Heart left ventricle (tissue), 16 donors: ENCODE measurements around the gene PCSK4. TPM values are rescaled to one million over a fixed set of nuclear protein-coding genes. Genes with fewer than 3 reads are reported as not detected.

Source experiments
- ATAC-seq, 4 donors: fragments of 200-7000 bp; cut with Tn5 transposase; one replicate each; pipeline ENCODE4 v1.9.1; 2020 to 2022; ENCODE audit warnings: moderate library complexity in 4 of 4, mild to moderate bottlenecking in 3 of 4, moderate number of reproducible peaks in 1 of 4
- DNase-seq, 5 donors: peaks; one replicate each; pipeline ENCODE4 v3.0.0-alpha.2; 2020
- H3K27ac ChIP-seq, 12 donors: fragments of 200-600 bp; sonication (generic) in 4 of 12; one replicate each; pipeline versions ENCODE4 v1.5.0 to v1.8.0; 2016 to 2022; ENCODE audit warnings: mild to moderate bottlenecking in 2 of 12
- H3K27me3 ChIP-seq, 9 donors: fragments of 200-600 bp; sonication (generic) in 2 of 9; one replicate each; pipeline versions ENCODE4 v1.5.1 to v1.8.0; 2016 to 2022; ENCODE audit warnings: mild to moderate bottlenecking in 3 of 9
- H3K36me3 ChIP-seq, 9 donors: fragments of 200-600 bp; sonication (generic) in 2 of 9; one replicate each; pipeline versions ENCODE4 v1.5.0 to v1.8.0; 2018 to 2022; ENCODE audit warnings: mild to moderate bottlenecking in 2 of 9
- H3K4me1 ChIP-seq, 12 donors: fragments of 200-600 bp; sonication (generic) in 4 of 12; one replicate each; pipeline versions ENCODE4 v1.5.0 to v1.8.0; 2016 to 2022; ENCODE audit warnings: mild to moderate bottlenecking in 3 of 12
- H3K4me3 ChIP-seq, 12 donors: fragments of 200-600 bp; sonication (generic) in 4 of 12; one replicate each; pipeline versions ENCODE4 v1.5.0 to v1.8.0; 2017 to 2022; ENCODE audit warnings: mild to moderate bottlenecking in 9 of 12, moderate library complexity in 4 of 12
- H3K9me3 ChIP-seq, 12 donors: fragments of 200-600 bp; sonication (generic) in 4 of 12; one replicate each; pipeline versions ENCODE4 v1.5.0 to v1.8.0; 2016 to 2022; ENCODE audit warnings: mild to moderate bottlenecking in 1 of 12
- CTCF ChIP-seq, 12 donors: fragments of 200-600 bp; sonication (generic) in 4 of 12; IDR thresholded peaks; one replicate each; pipeline versions ENCODE4 v1.5.0 to v1.8.0; 2018 to 2022; ENCODE audit warnings: antibody characterized with exemption in 12 of 12, mild to moderate bottlenecking in 5 of 12
- POLR2A ChIP-seq, 2 donors: fragments of 450-650 bp; IDR thresholded peaks; one replicate each; pipeline ENCODE4 v1.6.1; 2017; ENCODE audit warnings: antibody characterized with exemption in 2 of 2, mild to moderate bottlenecking in 2 of 2, moderate library complexity in 2 of 2
- WGBS, 4 donors: extraction: QIAGEN DNeasy Blood & Tissue Kit in 2 of 4; methylation state at CpG; one replicate each; pipeline versions ENCODE4 v1.1.5 to v1.1.7; 2013 to 2018; 5-methylcytosine and 5-hydroxymethylcytosine counted together
- intact Hi-C, 10 donors: fragments of 100-400 bp; cut with DNase I; formaldehyde crosslinking; loops; one replicate each; pipeline versions ENCODE4 v1.11.1 to v1.14.2; 2022
- polyA plus RNA-seq, 2 donors: library from polyadenylated mRNA; stranded (reverse); fragments of 200-250 nt; gene quantifications; one replicate each; pipeline ENCODE4 v1.2.3, GENCODE V29; 2013
- total RNA-seq, 9 donors: library from RNA; depleted of rRNA in 2 of 9; stranded (reverse); fragments of >200 nt in 2 of 9; fragmentation: NEBNext Ultra II Directional in 3 of 9; extraction: Animal tissue kit (Norgen Biotek cat#: 25700) in 3 of 9; gene quantifications; one replicate each; pipeline versions ENCODE4 v1.1.0 to v1.2.4, GENCODE V29; 2016 to 2023
- donor health status: ischemic (EF 13 %, LVEDD 7.1; RV severe dilation, severe dysfunction).
- donor health status: healthy with polysubstance abuse.
- donor health status: DM: no; HTN: yes; CAD: no.
- donor health status: DM: no; HTN: no; CAD: no.
- donor health status: ischemic (EF 25% LVEDD 6.9; RV normal size, moderate dysfunction).
- donor health status: ischemic (EF 25% LVEDD 5.7; RV mildly dilated, moderate dysfunction).
- donor health status: healthy.
- donor health status: DM: yes; HTN: yes; CAD: no.
- donor health status: ischemic (EF 35%, LVEDD 5.7; RV mildly dilated, moderate dysfunction).
- donor health status: nonischemic (EF 11% LVEDD 7.7; RV severe dilation, severe dysfunction).
- donor health status: DM: yes; HTN: yes; CAD: no.
- donor health status: PGD.
- donor health status: ischemic (EF 29% LVEDD 5.4; RV normal size, mild dysfunction).
- donor health status: nonischemic (EF 23%, LVEDD 6.1; RV moderate dilation, normal function).

The PCSK4 gene
- total and polyA plus RNA-seq, 11 donors: 0.31 to 1.9 (median 1.2) TPM

- WGBS, 4 donors: 27 to 47% (median 38%) methylated on average over 16 to 24 of the region's 24 CpGs
- H3K27me3 ChIP-seq: peaks cover 26 to 69% (median 50%) of the 10 kb centered on the region in 9 donors
- H3K4me3 ChIP-seq: peak overlapping the region in 4 of 12 donors; percentile 57 to 66 (median 64)
- no peak for ATAC-seq
- DNase-seq: peak in 1 of 5 donors; percentile 20
- peaks cover 0 to 22% (median 0%) of the 10 kb centered on the region in 9 donors for H3K36me3 ChIP-seq
- intact Hi-C loops: no loop called here
- TF ChIP-seq POLR2A (IDR thresholded peaks at IDR 0.05) (no peak), CTCF (IDR thresholded peaks at IDR 0.05) (peak in 1 of 12 donors; percentile 17)
- peaks cover 20 to 76% (median 47%) of the 10 kb centered on the region in 12 donors for H3K4me1 ChIP-seq
- no peak overlapping the region for H3K27ac ChIP-seq
- no peaks in the 10 kb centered on the region for H3K9me3 ChIP-seq
Observed at GRCh38 chr19:1471515-1472160, 18.5 kb downstream of the PCSK4 start.

GRCh38 chr19:1471010-1471514 lies 19.1 kb downstream of the PCSK4 start:
- ATAC-seq (peak in 1 of 4 donors; percentile 3), DNase-seq (peak in 1 of 5 donors; percentile 19)
- Histone ChIP-seq H3K4me3 (peak overlapping the region; percentile 27 to 66 (median 56)), H3K9me3 (no peaks in the 10 kb centered on the region), H3K36me3 (peaks cover 0 to 17% (median 0%) of the 10 kb centered on the region in 9 donors), H3K27ac (no peak overlapping the region), H3K4me1 (peaks cover 20 to 82% (median 53%) of the 10 kb centered on the region in 12 donors), H3K27me3 (peaks cover 31 to 74% (median 55%) of the 10 kb centered on the region in 9 donors)
- 3 to 31% (median 7%) methylated on average over 9 to 28 of the region's 28 CpGs for WGBS, 4 donors
- TF ChIP-seq POLR2A (IDR thresholded peaks at IDR 0.05) (no peak), CTCF (IDR thresholded peaks at IDR 0.05) (no peak)
- intact Hi-C loops: no loop called here

GRCh38 chr19:1470305-1471009 lies 19.7 kb downstream of the PCSK4 start:
- ATAC-seq: peak in 3 of 4 donors; percentile 33 to 47 (median 41)
- intact Hi-C loops: no loop called here
- Histone ChIP-seq H3K4me1 (peaks cover 20 to 88% (median 59%) of the 10 kb centered on the region in 12 donors), H3K36me3 (peaks cover 0 to 11% (median 0%) of the 10 kb centered on the region in 9 donors), H3K4me3 (peak overlapping the region; percentile 27 to 66 (median 56)), H3K27me3 (peaks cover 31 to 80% (median 57%) of the 10 kb centered on the region in 9 donors), H3K27ac (peak overlapping the region in 2 of 12 donors; percentile 9 to 34), H3K9me3 (no peaks in the 10 kb centered on the region)
- TF ChIP-seq CTCF (IDR thresholded peaks at IDR 0.05): no peak
- TF ChIP-seq POLR2A (IDR thresholded peaks at IDR 0.05): no peak
- DNase-seq: peak in 3 of 5 donors; percentile 54 to 64 (median 59)
- WGBS, 4 donors: 0 to 1% (median 1%) methylated on average over 3 to 67 of the region's 67 CpGs

GRCh38 chr19:1470055-1470304 lies 20.2 kb downstream of the PCSK4 start:
- DNase-seq: peak in 1 of 5 donors; percentile 30
- Histone ChIP-seq H3K36me3 (peaks cover 0 to 6% (median 0%) of the 10 kb centered on the region in 9 donors), H3K27ac (peak overlapping the region in 1 of 12 donors; percentile 34), H3K9me3 (no peaks in the 10 kb centered on the region), H3K4me3 (peak overlapping the region; percentile 27 to 66 (median 56)), H3K4me1 (peaks cover 20 to 93% (median 63%) of the 10 kb centered on the region in 12 donors), H3K27me3 (peaks cover 31 to 85% (median 57%) of the 10 kb centered on the region in 9 donors)
- ATAC-seq: peak in 2 of 4 donors; percentile 1 to 18
- TF ChIP-seq POLR2A (IDR thresholded peaks at IDR 0.05) (no peak), CTCF (IDR thresholded peaks at IDR 0.05) (no peak)
- 2 to 8% (median 4%) methylated on average over 9 to 22 of the region's 22 CpGs for WGBS, 4 donors
- intact Hi-C loops: no loop called here
